HG03066 (cell line): ENCODE measurements around the gene SAFB.
A peak's percentile ranks its signal among the peaks of the same experiment; 100 is the strongest.

ENCODE experiments used
- ATAC-seq: cut with Tn5 transposase; IDR thresholded peaks from one replicate; pipeline ENCODE4 v1.9.1; 2021; ENCODE audit warnings: low read depth; ENCODE audit not compliant: unreplicated experiment

Gene SAFB

GRCh38 chr19:5663904-5664303 lies 41.0 kb downstream of the SAFB start:
- ATAC-seq: no peak

GRCh38 chr19:5664515-5664914 lies 41.6 kb downstream of the SAFB start:
- no peak for ATAC-seq

GRCh38 chr19:5665781-5666513 lies 43.1 kb downstream of the SAFB start:
- ATAC-seq: no peak

GRCh38 chr19:5666921-5667610 lies 44.2 kb downstream of the SAFB start:
- ATAC-seq: no peak

- ATAC-seq: no peak
These were observed 44.9 kb downstream of the SAFB start for GRCh38 chr19:5667751-5668271.

GRCh38 chr19:5669212-5669611 lies 46.3 kb downstream of the SAFB start:
- no peak for ATAC-seq

GRCh38 chr19:5671600-5671999 lies 48.7 kb downstream of the SAFB start:
- no peak for ATAC-seq

GRCh38 chr19:5672708-5673459 lies 50.0 kb downstream of the SAFB start:
- ATAC-seq: no peak

- ATAC-seq: no peak
These were observed 50.9 kb downstream of the SAFB start for GRCh38 chr19:5673752-5674151.

- ATAC-seq: no peak
These were observed 51.8 kb downstream of the SAFB start for GRCh38 chr19:5674714-5675113.

- no peak for ATAC-seq
These were observed 53.4 kb downstream of the SAFB start for GRCh38 chr19:5676105-5676771.

GRCh38 chr19:5676772-5677105 lies 53.9 kb downstream of the SAFB start:
- no peak for ATAC-seq

- ATAC-seq: no peak
These were observed 54.3 kb downstream of the SAFB start for GRCh38 chr19:5677136-5677535.

GRCh38 chr19:5677580-5677979 lies 54.7 kb downstream of the SAFB start:
- no peak for ATAC-seq

- ATAC-seq: no peak
These were observed 55.3 kb downstream of the SAFB start for GRCh38 chr19:5678071-5678718.

GRCh38 chr19:5679289-5680083 lies 56.6 kb downstream of the SAFB start:
- ATAC-seq: no peak

GRCh38 chr19:5680084-5680436 lies 57.2 kb downstream of the SAFB start:
- no peak for ATAC-seq

GRCh38 chr19:5680437-5681368 lies 57.8 kb downstream of the SAFB start, which contains the start of the genes HSD11B1L and MICOS13:
TSS of gene HSD11B1L (plus strand) at chr19:5681027. CDS start at chr19:5684833, 3,806 bp downstream.
TSS of gene MICOS13 (minus strand) at chr19:5680516. CDS start at chr19:5680486, 30 bp downstream.
- ATAC-seq: peak; percentile 90
